ENCODE measurements around the gene MECR.
A peak's percentile ranks its signal among the peaks of the same experiment; 100 is the strongest.

The MECR gene

DNA sequence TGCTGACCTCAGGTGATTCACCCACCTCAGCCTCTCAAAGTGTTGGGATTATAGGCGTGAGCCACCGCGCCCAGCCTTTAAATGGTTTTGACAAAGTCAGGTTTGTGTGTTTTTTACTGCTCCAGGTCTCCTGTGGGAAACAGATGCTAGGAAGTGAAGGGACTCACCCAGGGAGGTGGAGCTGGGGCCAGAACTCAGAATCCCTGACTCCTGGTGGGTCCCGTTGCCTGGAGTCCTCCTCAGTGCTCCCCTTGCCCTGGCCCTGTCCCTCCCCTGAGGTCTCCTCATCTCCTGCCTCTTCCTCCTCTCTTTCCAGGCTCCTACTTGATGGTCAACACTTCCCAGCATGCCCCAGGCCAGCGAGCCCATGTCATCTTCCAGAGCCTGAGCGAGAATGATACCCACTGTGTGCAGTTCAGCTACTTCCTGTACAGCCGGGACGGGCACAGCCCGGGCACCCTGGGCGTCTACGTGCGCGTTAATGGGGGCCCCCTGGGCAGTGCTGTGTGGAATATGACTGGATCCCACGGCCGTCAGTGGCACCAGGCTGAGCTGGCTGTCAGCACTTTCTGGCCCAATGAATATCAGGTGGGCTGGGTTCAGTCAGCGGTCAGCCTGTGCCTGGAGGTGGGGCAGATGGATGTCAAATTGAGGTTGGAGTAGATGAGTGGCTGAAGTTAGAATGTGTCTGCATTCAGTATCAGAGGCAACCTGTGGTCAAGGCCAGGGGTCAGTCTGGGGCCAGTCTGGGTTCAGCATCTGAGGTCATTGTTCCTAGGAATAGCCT, 27.6 kb upstream of the MECR start:
- 93% methylated on average over 16 of the region's 16 CpGs for whole genome bisulfite sequencing

DNA sequence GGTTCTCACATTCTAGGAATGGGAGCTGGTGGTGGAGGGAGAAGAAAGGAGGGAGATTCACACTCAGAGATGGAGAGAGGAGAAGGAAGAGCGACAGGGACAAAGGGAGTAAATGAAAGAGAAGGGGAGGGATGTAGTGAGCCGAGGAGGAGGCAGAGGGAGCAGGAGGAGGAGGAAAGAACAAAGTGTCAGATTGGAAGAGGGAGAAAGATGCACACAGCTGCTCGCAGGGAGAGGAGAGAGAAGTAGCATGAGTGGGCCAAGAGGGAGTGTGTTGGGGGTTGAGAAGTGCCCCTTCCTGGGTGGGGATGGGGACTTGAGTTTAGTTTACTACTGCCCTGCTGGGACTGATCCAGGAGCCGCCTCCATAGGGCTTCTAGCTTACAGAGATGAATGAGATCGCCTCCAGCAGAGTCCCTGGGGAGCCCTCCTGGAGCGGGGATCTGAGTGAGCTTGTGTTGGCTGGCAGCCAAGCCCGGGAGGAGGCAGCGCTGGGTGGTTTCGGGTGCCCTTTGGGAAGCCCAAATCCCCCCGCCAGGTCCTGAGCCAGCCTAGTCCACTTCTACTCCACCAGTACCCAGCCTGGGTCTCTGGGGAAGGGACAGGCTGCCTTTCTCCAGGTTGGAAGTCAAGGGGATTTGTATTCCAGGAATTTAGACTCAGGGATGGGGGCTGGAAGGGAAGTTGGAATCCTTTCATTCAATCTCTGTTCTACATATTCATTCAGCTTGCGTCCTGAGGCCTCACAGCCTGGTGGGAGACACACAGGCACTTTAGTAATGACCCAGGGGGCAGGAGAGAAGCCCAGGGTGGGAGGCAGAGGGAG, 26.5 kb upstream of the MECR start:
- H3K4me2 ChIP-seq (ENCODE audit: low read length, poor library complexity, severe bottlenecking), result no peak overlapping the region

More for the DNA sequence above, 27.6 kb upstream of the MECR start:
- Histone ChIP-seq H2AFZ (ENCODE audit: low read depth, low read length) (no peak overlapping the region), H2AK5ac (ENCODE audit: low read length, severe bottlenecking) (no peak overlapping the region), H3K18ac (ENCODE audit: low read depth in 1 of 2, low read length in 2 of 2) (no peak overlapping the region), H3K4me1 (ENCODE audit: control insufficient read depth, insufficient read depth, low read depth, low read length) (peaks cover 37% of the 10 kb centered on the region), H3K9ac (ENCODE audit: low read length) (no peak overlapping the region), H3K79me1 (replicated peaks; ENCODE audit: low read length, poor library complexity, severe bottlenecking) (peaks cover 3% of the 10 kb centered on the region), H4K8ac (ENCODE audit: low read length) (no peak overlapping the region), H3K4me3 (ENCODE audit: insufficient read depth in 1 of 2, low read depth in 1 of 2, low read length in 2 of 2) (no peak overlapping the region), H2BK12ac (ENCODE audit: low read length in 2 of 2) (no peak overlapping the region), H2BK15ac (ENCODE audit: low read depth, poor library complexity, severe bottlenecking) (no peak overlapping the region), H3K27ac (ENCODE audit: low read length, poor library complexity, severe bottlenecking) (no peak overlapping the region), H3K23ac (ENCODE audit: low read length in 2 of 2) (no peak overlapping the region), H3K27me3 (ENCODE audit: control insufficient read depth in 1 of 2, insufficient read depth in 1 of 2, low read length in 2 of 2) (no peaks in the 10 kb centered on the region), H3K4ac (ENCODE audit: low read depth in 1 of 2, low read length in 2 of 2) (no peak overlapping the region), H2BK120ac (ENCODE audit: low read depth, low read length) (no peak overlapping the region), H3K4me2 (ENCODE audit: low read length, poor library complexity, severe bottlenecking) (no peak overlapping the region), H3K14ac (ENCODE audit: low read length in 2 of 2) (no peak overlapping the region), H3K9me3 (ENCODE audit: control insufficient read depth, low read length) (no peaks in the 10 kb centered on the region), H3K36me3 (ENCODE audit: control insufficient read depth in 1 of 2, insufficient read depth in 2 of 2, low read depth in 1 of 2, low read length in 2 of 2) (peaks cover 0 to 10% of the 10 kb centered on the region in 2 experiments), H4K91ac (ENCODE audit: low read length) (no peak overlapping the region), H2BK5ac (ENCODE audit: low read depth, low read length, poor library complexity, severe bottlenecking) (no peak overlapping the region)
- DNase-seq, result no peak

DNA sequence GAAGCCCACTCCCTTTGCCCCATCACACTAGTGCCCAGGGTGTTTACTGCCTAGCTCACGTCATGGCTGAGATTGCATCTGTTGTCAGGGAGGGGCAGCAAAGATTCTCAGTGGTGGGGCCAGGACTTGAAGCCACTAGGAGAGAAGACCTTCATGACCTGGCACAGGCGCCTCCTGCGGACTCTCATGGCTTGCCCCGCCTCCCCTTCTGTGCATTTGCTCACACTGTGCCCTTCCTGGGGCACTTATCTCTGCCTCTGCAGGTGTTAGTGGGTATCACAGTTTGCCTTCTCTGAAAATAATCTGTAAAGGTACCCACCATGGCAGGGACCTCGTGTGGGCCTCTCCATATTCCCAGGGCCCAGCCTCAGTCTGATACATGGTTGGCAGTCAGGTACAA, 25.7 kb upstream of the MECR start:
- no peak for DNase-seq
- WGBS, result 85% methylated on average over 5 of the region's 5 CpGs
- Histone ChIP-seq H4K91ac (ENCODE audit: low read length) (no peak overlapping the region), H3K4me3 (ENCODE audit: insufficient read depth in 1 of 2, low read depth in 1 of 2, low read length in 2 of 2) (no peak overlapping the region), H3K27ac (ENCODE audit: low read length, poor library complexity, severe bottlenecking) (no peak overlapping the region), H3K4me2 (ENCODE audit: low read length, poor library complexity, severe bottlenecking) (no peak overlapping the region), H3K23ac (ENCODE audit: low read length in 2 of 2) (no peak overlapping the region), H3K18ac (ENCODE audit: low read depth in 1 of 2, low read length in 2 of 2) (no peak overlapping the region), H2BK15ac (ENCODE audit: low read depth, poor library complexity, severe bottlenecking) (no peak overlapping the region), H2BK5ac (ENCODE audit: low read depth, low read length, poor library complexity, severe bottlenecking) (no peak overlapping the region), H3K9me3 (ENCODE audit: control insufficient read depth, low read length) (no peaks in the 10 kb centered on the region), H3K4ac (ENCODE audit: low read depth in 1 of 2, low read length in 2 of 2) (no peak overlapping the region), H3K27me3 (ENCODE audit: control insufficient read depth in 1 of 2, insufficient read depth in 1 of 2, low read length in 2 of 2) (no peaks in the 10 kb centered on the region), H3K79me1 (replicated peaks; ENCODE audit: low read length, poor library complexity, severe bottlenecking) (peaks cover 4% of the 10 kb centered on the region), H4K8ac (ENCODE audit: low read length) (no peak overlapping the region), H3K4me1 (ENCODE audit: control insufficient read depth, insufficient read depth, low read depth, low read length) (peaks cover 37% of the 10 kb centered on the region), H2AFZ (ENCODE audit: low read depth, low read length) (no peak overlapping the region), H2BK120ac (ENCODE audit: low read depth, low read length) (no peak overlapping the region), H2AK5ac (ENCODE audit: low read length, severe bottlenecking) (no peak overlapping the region), H3K36me3 (ENCODE audit: control insufficient read depth in 1 of 2, insufficient read depth in 2 of 2, low read depth in 1 of 2, low read length in 2 of 2) (peaks cover 0 to 4% of the 10 kb centered on the region in 2 experiments), H3K14ac (ENCODE audit: low read length in 2 of 2) (no peak overlapping the region), H3K9ac (ENCODE audit: low read length) (no peak overlapping the region), H2BK12ac (ENCODE audit: low read length in 2 of 2) (no peak overlapping the region)

More for the DNA sequence above, 26.5 kb upstream of the MECR start:
- Histone ChIP-seq H4K8ac (ENCODE audit: low read length) (no peak overlapping the region), H3K14ac (ENCODE audit: low read length in 2 of 2) (no peak overlapping the region), H2AFZ (ENCODE audit: low read depth, low read length) (no peak overlapping the region), H3K9ac (ENCODE audit: low read length) (no peak overlapping the region), H3K27me3 (ENCODE audit: control insufficient read depth in 1 of 2, insufficient read depth in 1 of 2, low read length in 2 of 2) (no peaks in the 10 kb centered on the region), H3K9me3 (ENCODE audit: control insufficient read depth, low read length) (no peaks in the 10 kb centered on the region), H3K23ac (ENCODE audit: low read length in 2 of 2) (no peak overlapping the region), H3K4ac (ENCODE audit: low read depth in 1 of 2, low read length in 2 of 2) (no peak overlapping the region), H2BK120ac (ENCODE audit: low read depth, low read length) (no peak overlapping the region), H3K36me3 (ENCODE audit: control insufficient read depth in 1 of 2, insufficient read depth in 2 of 2, low read depth in 1 of 2, low read length in 2 of 2) (peaks cover 0 to 9% of the 10 kb centered on the region in 2 experiments), H3K27ac (ENCODE audit: low read length, poor library complexity, severe bottlenecking) (no peak overlapping the region), H2BK15ac (ENCODE audit: low read depth, poor library complexity, severe bottlenecking) (no peak overlapping the region), H3K18ac (ENCODE audit: low read depth in 1 of 2, low read length in 2 of 2) (no peak overlapping the region), H2BK12ac (ENCODE audit: low read length in 2 of 2) (no peak overlapping the region), H3K4me1 (ENCODE audit: control insufficient read depth, insufficient read depth, low read depth, low read length) (peaks cover 37% of the 10 kb centered on the region), H3K79me1 (replicated peaks; ENCODE audit: low read length, poor library complexity, severe bottlenecking) (peaks cover 3% of the 10 kb centered on the region), H2AK5ac (ENCODE audit: low read length, severe bottlenecking) (no peak overlapping the region), H3K4me3 (ENCODE audit: insufficient read depth in 1 of 2, low read depth in 1 of 2, low read length in 2 of 2) (no peak overlapping the region), H2BK5ac (ENCODE audit: low read depth, low read length, poor library complexity, severe bottlenecking) (no peak overlapping the region), H4K91ac (ENCODE audit: low read length) (no peak overlapping the region)
- 29% methylated on average over 8 of the region's 11 CpGs for WGBS
- DNase-seq, result peak; percentile 22

DNA sequence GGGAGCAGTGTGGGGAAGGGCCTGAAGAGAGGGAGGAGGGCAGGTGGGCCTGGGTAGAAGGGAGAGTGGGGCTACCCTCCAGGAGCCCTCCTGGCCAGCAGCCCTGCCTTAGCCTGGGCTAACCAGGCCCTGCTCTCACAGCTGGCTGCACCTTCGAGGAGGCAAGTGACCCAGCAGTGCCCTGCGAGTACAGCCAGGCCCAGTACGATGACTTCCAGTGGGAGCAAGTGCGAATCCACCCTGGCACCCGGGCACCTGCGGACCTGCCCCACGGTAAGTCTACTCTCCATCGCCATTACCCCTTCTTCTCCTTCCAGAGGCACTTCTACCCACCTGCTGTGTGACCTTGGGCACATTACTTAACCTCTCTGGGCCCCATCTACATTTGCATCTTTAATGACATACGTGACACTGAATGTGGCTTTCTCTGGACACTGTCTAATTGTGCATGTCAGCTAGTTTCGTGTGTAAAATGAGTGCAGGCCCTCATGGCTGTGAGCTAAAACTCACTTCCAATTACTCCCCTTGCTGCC, 24.5 kb upstream of the MECR start:
- Histone ChIP-seq H2BK12ac (ENCODE audit: low read length in 2 of 2) (no peak overlapping the region), H3K14ac (ENCODE audit: low read length in 2 of 2) (no peak overlapping the region), H2BK15ac (ENCODE audit: low read depth, poor library complexity, severe bottlenecking) (no peak overlapping the region), H2AFZ (ENCODE audit: low read depth, low read length) (no peak overlapping the region), H3K4me2 (ENCODE audit: low read length, poor library complexity, severe bottlenecking) (no peak overlapping the region), H2AK5ac (ENCODE audit: low read length, severe bottlenecking) (no peak overlapping the region), H4K91ac (ENCODE audit: low read length) (no peak overlapping the region), H3K9ac (ENCODE audit: low read length) (no peak overlapping the region), H3K9me3 (ENCODE audit: control insufficient read depth, low read length) (no peaks in the 10 kb centered on the region), H3K36me3 (ENCODE audit: control insufficient read depth in 1 of 2, insufficient read depth in 2 of 2, low read depth in 1 of 2, low read length in 2 of 2) (peaks cover 0 to 4% of the 10 kb centered on the region in 2 experiments), H2BK120ac (ENCODE audit: low read depth, low read length) (no peak overlapping the region), H3K18ac (ENCODE audit: low read depth in 1 of 2, low read length in 2 of 2) (no peak overlapping the region), H3K79me1 (replicated peaks; ENCODE audit: low read length, poor library complexity, severe bottlenecking) (peaks cover 8% of the 10 kb centered on the region), H2BK5ac (ENCODE audit: low read depth, low read length, poor library complexity, severe bottlenecking) (no peak overlapping the region), H4K8ac (ENCODE audit: low read length) (no peak overlapping the region), H3K27me3 (ENCODE audit: control insufficient read depth in 1 of 2, insufficient read depth in 1 of 2, low read length in 2 of 2) (no peaks in the 10 kb centered on the region), H3K23ac (ENCODE audit: low read length in 2 of 2) (no peak overlapping the region), H3K4me1 (ENCODE audit: control insufficient read depth, insufficient read depth, low read depth, low read length) (peaks cover 31% of the 10 kb centered on the region), H3K4ac (ENCODE audit: low read depth in 1 of 2, low read length in 2 of 2) (no peak overlapping the region), H3K4me3 (ENCODE audit: insufficient read depth in 1 of 2, low read depth in 1 of 2, low read length in 2 of 2) (no peak overlapping the region), H3K27ac (ENCODE audit: low read length, poor library complexity, severe bottlenecking) (no peak overlapping the region)
- WGBS, result 85% methylated on average over 10 of the region's 10 CpGs
- DNase-seq, result no peak
